Measurements from ENCODE around the gene WDR82.
A peak's percentile ranks its signal among the peaks of the same experiment; 100 is the strongest.

WDR82 gene

GRCh38 chr3:52221563-52222318 lies 56.7 kb downstream of the WDR82 start:
- peak; percentile 52 for DNase-seq

DNA sequence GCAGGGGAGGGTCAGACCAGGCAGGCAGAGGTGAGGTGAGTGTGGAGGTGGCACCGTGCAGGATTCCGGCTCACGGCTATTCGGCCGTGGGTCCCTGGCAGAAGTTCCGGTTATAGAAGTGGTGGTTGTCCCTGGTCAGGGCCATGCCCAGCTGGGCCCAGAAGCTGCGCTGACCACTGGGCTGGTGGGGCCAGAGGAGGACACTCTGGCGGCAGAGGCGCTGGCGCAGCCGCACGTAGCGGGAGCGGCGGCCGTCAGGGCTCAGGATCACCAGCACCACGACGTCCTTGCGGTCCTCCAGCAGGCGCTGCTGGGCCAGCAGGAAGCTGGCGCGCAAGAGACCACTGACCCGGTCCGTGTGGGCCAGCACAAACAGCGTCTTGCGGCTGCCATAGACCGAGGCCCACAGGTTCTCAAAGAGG lies 57.3 kb downstream of the WDR82 start:
- DNase-seq = no peak

DNA sequence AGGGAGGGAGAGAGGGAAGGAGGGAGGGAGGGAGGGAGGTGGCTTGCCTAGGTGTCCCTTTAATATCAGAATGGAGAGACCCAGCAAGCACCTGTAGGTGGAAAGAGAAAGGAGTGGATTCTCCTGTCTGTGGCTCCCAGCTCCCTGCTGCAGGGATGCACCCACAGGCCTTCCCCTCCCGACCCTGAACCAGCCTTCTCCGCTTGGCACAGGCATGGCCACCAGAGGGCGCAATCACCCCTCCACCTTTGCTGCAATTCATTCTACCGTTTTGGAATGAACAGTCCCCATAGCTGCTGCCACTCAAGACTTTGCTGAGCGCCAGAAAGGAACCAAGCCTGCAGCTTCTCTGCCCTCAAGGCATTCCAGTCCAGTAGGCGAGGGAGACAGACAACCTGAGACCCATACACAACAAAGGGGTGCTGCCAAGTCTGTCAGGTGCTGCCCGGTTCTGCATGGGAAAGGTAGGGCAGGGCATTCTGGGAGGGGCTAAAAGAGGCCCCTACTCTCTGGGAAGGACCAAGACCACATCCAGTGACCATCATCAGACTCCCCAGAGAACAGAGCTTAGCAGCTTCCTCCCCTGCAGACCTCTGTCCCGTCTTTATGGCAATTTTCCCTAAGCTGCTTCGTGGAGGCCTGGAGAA lies 57.9 kb downstream of the WDR82 start:
- peak; percentile 92 for DNase-seq

DNA sequence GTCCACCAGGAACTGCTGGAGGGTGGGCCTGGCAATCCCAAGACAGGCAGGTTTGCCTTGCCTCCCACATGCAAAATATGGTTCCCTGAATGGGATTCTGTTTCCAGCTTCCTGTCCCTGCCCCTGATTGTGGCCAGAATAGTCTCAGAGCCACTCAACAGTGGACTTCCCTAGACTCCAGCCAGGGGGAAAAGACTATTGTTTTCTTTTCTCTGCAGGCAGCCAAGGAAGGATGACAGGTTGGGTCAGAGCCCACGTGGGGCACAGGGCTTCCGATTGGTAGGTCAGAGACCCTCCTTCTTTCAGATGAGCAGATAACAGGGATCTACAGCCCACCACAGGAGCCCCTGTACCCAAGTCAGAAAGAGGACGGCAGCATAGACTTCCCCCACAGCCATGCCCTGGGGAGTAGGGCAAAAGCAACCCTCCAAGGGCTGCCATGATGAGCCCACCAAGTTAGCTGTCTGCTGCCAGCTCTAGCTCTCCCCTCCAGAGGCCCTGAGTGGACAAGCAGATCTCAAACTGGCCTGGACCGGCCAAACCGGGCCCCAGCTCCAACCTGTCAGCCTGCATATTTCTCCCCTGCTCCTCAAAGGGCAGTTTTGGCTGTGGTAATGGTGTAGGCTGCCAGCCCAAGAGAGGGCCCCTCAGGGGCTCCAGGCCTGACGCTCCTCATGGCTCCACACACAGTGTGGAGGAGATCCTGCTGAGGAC lies 59.4 kb downstream of the WDR82 start:
- DNase-seq = no peak

DNA sequence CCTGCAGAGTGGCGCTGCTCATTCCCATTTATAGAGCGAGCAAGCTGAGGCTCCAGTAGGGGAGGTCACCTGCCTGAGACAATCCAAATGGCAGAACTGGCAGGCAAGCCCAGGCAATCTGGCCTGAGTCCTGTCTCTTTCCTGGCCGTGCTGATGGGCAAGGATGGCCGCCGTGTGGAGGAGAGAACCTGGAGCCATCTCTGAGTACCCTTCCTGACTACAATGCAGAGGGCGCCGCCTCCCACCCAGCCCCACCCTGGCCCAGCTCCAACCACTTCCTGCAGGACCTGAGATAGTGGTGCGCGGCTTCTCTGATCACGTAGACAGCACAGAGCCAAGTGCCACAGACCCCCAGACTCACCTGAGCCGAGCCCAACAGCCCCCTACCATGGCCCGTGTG lies 60.0 kb downstream of the WDR82 start:
- no peak for DNase-seq

DNA sequence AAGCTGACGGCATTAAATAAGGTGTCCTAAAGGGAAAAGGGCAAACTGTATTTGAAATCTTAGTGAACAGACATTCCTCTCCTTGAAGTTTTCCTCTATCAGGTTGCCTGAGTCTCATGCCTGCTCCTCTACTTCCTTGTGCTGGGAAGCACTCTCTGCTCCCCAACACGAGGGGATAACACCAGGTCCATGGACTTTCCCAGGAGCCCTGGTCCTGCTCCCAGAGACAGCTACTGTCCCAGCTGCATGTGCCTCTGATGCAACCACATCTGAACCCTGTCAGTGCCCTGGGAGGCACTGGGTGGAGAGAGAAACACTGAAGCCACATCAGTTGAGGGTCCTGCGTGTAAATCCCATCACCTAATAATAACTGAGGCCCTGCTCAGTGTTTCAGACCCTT lies 60.4 kb downstream of the WDR82 start:
- no peak for DNase-seq

DNA sequence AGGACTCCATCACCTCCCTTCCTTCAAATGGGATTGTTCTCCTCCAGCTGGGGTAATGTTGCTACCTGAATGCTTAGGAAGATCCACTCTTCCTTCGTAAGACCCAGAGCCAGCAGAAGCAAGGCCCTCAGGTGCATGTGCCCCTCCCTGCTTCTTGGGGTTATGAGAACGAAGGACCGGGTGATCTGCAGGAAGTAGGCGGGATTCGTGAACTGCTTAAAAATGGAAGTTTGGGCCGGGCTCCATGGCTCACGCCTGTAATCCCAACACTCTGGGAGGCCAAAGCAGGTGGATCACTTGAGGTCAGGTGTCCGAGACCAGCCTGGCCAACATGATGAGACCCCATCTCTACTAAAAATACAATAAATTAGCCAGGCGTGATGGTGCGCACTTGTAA lies 61.0 kb downstream of the WDR82 start:
- DNase-seq = no peak

DNA sequence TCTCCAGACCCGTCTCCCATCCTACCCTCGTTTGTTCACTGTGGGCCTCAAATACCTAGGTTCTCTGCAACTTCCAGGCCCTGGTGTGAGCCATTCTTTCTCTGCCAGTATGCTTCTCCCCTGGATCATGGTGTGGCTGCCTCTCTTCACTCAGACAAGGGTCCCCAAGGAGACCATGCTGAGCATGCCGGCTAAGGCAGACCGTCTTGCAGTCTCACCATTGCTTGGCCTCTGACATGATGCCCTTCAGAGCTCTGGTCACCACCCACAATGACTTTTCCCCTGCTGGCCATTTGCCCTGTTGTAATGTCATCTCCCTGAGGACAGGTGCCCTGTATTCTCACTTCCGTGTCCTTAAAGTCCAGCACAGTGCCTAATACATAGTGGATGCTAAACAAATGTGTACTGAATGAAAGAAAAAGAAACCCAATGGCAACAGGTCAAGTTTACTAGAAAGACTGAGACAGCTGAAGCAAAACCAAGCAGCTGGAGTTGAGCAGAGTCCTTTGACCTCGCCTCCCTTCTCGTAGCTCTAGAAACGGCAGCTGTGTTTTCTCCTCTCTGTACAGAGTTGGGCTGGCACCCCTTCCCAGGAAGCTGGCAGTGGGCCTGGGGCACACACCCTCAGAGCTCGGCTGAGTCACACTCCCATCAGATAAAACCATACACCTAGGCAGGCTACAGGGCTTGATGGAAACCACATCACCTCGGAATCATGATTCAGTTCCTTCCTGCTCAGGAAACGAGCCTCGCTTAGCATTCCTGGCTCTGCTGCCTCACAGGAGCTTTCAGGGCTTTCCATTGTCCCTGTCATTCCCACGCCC lies 61.7 kb downstream of the WDR82 start:
- peak; percentile 57 for DNase-seq

- DNase-seq = no peak
These were observed 63.1 kb downstream of the WDR82 start for GRCh38 chr3:52215351-52215750.

DNA sequence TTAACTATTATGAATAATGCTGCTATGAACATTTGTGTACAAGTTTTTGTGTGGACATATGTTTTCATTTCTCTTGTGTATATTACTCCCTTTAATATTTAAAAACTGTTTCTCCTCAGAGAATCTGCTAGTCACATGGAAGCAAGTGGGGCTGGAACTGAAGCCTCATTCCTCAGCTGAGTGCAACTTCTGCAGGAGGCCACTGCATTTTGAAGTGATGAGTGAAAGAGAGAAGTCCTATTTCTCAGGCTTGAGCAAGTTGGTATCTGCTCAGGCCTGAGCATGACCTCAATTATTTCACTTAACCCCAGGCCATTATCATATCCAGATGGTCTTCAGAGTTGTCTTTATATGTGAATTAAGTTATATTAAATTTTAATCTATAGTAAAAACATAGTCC lies 64.5 kb downstream of the WDR82 start:
- no peak for DNase-seq

GRCh38 chr3:52213005-52213404 lies 65.4 kb downstream of the WDR82 start:
- DNase-seq = no peak

GRCh38 chr3:52211268-52211891 lies 67.1 kb downstream of the WDR82 start:
- no peak for DNase-seq

DNA sequence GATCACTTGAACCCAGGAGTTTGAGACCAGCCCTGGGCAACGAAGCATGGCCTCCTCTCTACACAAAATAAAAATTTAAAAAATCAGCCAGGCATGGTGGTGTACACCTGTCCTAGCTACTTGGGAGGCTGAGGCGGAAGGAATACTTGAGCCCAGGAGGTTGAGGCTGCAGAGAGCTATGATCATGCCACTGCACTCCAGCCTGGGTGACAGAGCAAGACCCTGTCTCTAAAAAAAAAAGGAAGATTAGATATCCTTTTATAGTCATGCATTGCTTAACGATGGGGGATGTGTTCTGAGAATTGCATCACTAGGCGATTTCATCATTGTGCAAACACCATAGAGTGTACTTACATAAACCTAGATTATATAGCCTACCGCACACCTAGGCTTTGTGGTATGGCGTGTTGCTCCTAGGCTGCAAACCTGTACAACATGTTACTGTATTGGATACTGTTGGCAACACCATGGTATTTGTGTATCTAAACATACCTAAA lies 67.9 kb downstream of the WDR82 start:
- DNase-seq = no peak

DNA sequence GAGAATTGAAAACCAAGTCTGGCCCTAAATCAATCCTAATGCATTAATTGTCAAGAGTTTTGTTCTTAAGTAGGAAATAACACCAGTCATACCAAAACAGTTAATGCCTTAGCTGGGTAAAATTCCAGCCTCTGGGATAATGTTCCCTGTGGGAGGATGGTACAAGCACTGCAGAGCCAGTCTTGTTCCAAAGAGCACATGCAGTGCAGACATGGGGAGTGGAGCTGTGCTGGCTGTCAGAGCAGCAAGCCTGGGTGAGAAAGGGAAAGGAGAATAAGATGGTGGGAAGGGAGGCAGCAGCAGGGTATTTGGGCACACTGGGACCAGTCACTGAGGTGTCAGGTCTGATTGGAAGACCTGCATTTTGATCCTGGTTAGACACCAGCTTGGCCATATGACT lies 68.4 kb downstream of the WDR82 start:
- DNase-seq = no peak

GRCh38 chr3:52208556-52208955 lies 69.9 kb downstream of the WDR82 start:
- DNase-seq = no peak

- no peak for DNase-seq
These were observed 72.6 kb downstream of the WDR82 start for GRCh38 chr3:52205727-52206372.
